PC-9 (cell line): ENCODE data around the gene PLXDC1.

ENCODE experiments used
- EZH2 ChIP-seq: fragments of 200-600 bp; sonication (generic); IDR thresholded peaks from 2 replicates; pipeline ENCODE4 v1.8.0; 2017; ENCODE audit warnings: antibody characterized with exemption, low read depth
- TF ChIP-seq, protein P1 (sequence below): fragments of 200-600 bp; sonication (generic); conservative IDR thresholded peaks from 2 replicates; pipeline ENCODE4 v1.6.1; 2017; ENCODE audit warnings: mixed run types, antibody characterized with exemption, mild to moderate bottlenecking, moderate library complexity

DNA sequence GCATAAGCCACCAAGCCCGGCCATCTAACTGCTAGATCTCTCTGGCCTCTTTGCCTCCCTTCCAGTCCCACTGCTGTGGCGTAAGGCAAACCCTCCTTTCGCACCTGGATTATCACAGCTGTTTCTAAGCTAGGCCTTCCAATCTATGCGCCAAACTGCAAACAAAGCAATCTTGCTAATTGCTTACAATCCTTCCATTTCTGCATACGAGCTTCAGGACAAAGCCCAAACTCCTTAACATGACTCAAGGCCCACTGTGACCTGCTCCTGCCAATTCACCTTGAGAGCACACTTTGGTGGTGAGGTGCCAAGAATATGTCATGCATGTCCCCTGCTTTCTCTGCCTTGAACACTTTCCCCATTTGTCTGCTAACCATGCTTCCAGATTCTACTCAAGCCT lies 20.5 kb upstream of the PLXDC1 start:
- TF ChIP-seq, protein P1, sequence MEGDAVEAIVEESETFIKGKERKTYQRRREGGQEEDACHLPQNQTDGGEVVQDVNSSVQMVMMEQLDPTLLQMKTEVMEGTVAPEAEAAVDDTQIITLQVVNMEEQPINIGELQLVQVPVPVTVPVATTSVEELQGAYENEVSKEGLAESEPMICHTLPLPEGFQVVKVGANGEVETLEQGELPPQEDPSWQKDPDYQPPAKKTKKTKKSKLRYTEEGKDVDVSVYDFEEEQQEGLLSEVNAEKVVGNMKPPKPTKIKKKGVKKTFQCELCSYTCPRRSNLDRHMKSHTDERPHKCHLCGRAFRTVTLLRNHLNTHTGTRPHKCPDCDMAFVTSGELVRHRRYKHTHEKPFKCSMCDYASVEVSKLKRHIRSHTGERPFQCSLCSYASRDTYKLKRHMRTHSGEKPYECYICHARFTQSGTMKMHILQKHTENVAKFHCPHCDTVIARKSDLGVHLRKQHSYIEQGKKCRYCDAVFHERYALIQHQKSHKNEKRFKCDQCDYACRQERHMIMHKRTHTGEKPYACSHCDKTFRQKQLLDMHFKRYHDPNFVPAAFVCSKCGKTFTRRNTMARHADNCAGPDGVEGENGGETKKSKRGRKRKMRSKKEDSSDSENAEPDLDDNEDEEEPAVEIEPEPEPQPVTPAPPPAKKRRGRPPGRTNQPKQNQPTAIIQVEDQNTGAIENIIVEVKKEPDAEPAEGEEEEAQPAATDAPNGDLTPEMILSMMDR = no peak
- no peak for TF ChIP-seq EZH2
